NB4 (cell line): ENCODE measurements around the gene CEMIP.
A peak's percentile ranks its signal among the peaks of the same experiment; 100 is the strongest.

Experiments
- DNase-seq: peaks from one replicate; pipeline ENCODE4 v3.0.0; 2010; ENCODE audit warnings: low read depth
- H3K4me3 ChIP-seq: one replicate; pipeline ENCODE4 v1.5.1; 2011; ENCODE audit warnings: mild to moderate bottlenecking, low read depth, low read length, moderate library complexity
- CTCF ChIP-seq: IDR thresholded peaks from one replicate; pipeline ENCODE4 v1.5.1; 2012; ENCODE audit warnings: low read depth, low read length
- MYC ChIP-seq: IDR thresholded peaks from 2 replicates; pipeline ENCODE4 v1.6.1; 2011; ENCODE audit warnings: low read depth, low read length
- POLR2A ChIP-seq: IDR thresholded peaks from 2 replicates; pipeline ENCODE4 v1.6.1; 2011; ENCODE audit warnings: mild to moderate bottlenecking; ENCODE audit not compliant: insufficient read length; ENCODE audit errors: extremely low read depth
- TF ChIP-seq, protein P1 (sequence below): IDR thresholded peaks from 2 replicates; pipeline ENCODE4 v1.6.1; 2011; ENCODE audit warnings: low read depth, low read length

The CEMIP gene

DNA sequence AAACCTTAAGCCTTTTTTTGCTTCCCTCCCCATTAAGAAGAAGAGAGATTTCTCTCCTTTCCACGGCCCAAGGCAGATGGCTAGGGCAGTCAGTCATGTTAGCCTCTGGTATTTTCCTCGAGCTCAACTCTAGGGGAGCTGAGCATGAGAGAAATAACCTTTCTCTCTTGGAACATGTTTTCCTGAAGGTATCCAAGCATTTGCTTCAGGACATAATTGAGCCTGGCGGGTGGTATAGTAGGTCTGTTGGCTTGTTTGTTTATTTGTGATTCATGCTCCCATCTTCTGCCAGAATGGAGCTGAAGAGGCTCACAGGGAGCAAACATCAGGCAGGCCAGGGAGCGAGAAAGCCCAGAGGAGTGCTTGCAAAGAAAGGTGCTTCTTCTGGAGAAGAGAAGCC, 108.0 kb downstream of the CEMIP start:
- DNase-seq: no peak
- TF ChIP-seq POLR2A (no peak), CTCF (no peak), MYC (no peak)
- TF ChIP-seq, protein P1, sequence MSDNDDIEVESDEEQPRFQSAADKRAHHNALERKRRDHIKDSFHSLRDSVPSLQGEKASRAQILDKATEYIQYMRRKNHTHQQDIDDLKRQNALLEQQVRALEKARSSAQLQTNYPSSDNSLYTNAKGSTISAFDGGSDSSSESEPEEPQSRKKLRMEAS: no peak
- H3K4me3 ChIP-seq: no peak overlapping the region

DNA sequence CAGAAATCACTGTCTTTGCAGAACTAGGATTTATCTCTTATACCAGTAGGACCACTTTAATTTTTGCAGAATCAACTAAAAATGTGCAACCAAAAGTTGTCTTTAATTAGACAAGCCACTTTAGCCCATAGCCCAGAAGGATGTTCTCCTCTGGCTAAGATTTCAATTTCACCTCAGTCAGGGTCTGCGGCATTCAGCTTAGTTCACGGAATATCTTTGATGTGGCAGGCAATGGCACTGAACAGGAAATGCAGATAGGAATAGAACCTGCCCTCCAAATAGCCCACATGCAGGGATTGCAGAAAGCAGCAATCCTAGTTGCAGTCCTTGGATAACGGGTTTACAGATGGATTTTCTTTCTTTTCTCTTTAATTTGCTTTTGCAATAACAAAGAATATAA, 109.7 kb downstream of the CEMIP start:
- no peak for DNase-seq
- no peak overlapping the region for H3K4me3 ChIP-seq
- no peak for TF ChIP-seq MYC
- TF ChIP-seq, protein P1: no peak
- no peak for TF ChIP-seq POLR2A
- TF ChIP-seq CTCF: no peak

- H3K4me3 ChIP-seq: no peak overlapping the region
- DNase-seq: peak; percentile 75
- TF ChIP-seq, protein P1: no peak
- TF ChIP-seq POLR2A (no peak), CTCF (no peak), MYC (no peak)
Observed at GRCh38 chr15:80890341-80891005, 111.3 kb downstream of the CEMIP start.

- H3K4me3 ChIP-seq: no peak overlapping the region
- no peak for DNase-seq
- no peak for TF ChIP-seq CTCF
- no peak for TF ChIP-seq POLR2A
- TF ChIP-seq MYC: no peak
- TF ChIP-seq, protein P1: no peak
Observed at GRCh38 chr15:80891006-80891405, 111.8 kb downstream of the CEMIP start.

GRCh38 chr15:80892414-80892813, 113.2 kb downstream of the CEMIP start:
- DNase-seq: no peak
- TF ChIP-seq MYC (no peak), POLR2A (no peak), CTCF (no peak)
- TF ChIP-seq, protein P1: no peak

More at GRCh38 chr15:80892414-80892813, 113.2 kb downstream of the CEMIP start:
- no peak overlapping the region for H3K4me3 ChIP-seq
